ENCODE measurements around the gene ZNF280B.
"Not testable (repeated sequence)": the region's sequence is repeated elsewhere in the genome, so short reads cannot be mapped to it uniquely, and the experiment has no call there.

The ZNF280B gene

DNA sequence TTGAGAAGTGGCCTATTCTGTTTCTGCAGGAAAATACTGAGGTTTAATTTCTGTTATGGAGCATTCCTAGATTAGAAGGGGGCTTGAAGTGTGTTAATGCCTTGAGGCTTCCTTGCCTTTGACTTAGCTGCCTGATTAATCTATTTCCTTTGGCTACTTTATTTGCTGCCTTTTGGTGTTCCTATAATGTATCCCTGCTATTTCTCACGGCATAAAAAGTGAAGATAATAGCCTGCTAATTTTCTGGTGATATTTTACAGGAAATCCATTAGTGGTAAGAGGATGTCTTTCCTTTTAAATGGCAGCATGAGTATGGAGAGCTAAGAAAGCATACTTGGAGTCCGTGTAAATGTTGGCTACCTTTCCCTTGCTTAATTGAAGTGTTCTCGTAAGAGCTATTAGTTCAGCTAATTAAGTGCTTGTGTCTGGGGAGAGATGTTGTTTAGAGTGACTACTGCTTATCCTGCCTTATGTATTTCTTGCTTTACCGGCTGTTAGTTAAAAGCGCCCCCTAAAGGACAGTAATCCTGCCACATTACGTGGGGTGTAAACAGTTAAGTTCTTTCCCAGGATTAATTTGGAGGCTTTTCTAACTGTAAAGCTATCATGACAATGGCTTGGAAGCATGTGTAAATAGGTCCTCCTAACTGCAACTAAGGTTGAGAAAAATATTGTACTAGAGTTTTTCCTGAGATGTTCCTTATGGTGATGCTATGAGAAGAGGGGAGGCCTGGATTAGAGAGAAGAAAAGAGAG is 45.6 kb downstream of the ZNF280B start:
- DNase-seq = no peak

- no peak for DNase-seq
Observed at GRCh38 chr22:22461583-22461982, 47.0 kb downstream of the ZNF280B start.

DNA sequence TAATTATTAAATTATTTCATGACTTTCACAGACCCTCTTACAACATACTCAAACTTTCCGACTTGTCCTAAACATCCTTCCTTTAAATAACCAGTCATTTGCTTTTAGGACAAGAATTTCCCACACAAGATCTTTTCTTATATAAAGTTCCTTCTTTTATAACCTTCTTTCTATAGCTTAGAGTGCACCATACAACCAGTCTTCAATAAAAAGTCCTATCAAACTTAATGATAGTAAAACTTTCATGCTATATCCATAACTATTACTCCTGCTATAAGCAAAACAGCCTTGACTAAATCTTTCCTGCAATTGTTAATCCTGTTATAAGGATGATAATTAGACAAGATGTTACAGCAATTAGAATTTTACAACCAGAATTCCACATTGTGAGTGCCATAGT is 47.4 kb downstream of the ZNF280B start:
- DNase-seq = no peak

DNA sequence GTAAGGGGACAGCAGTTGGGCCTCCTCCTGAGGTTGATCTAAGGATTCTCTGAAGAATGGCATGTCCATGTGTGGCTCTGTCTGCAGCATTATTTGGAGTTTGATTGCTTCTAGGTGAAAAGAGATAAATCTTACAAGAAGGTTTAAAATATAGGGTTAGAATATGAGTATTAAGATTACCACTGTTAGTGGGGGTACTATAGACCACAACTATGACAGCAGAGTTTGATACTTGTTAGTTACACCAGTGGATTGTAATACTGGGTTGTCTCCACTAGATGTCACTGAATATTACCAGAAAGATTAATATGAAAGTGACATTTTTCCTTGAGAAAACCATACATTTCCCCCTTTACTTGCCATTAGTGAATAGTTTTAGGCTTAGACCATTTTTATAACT is 47.9 kb downstream of the ZNF280B start:
- no peak for DNase-seq

- DNase-seq = no peak
Observed at GRCh38 chr22:22460060-22460459, 48.5 kb downstream of the ZNF280B start.

GRCh38 chr22:22458896-22459588 is 49.5 kb downstream of the ZNF280B start:
- DNase-seq = no peak

GRCh38 chr22:22458387-22458786 is 50.2 kb downstream of the ZNF280B start:
- DNase-seq = no peak

- no peak for DNase-seq
Observed at GRCh38 chr22:22454997-22455396, 53.5 kb downstream of the ZNF280B start.

GRCh38 chr22:22452996-22453686 is 55.4 kb downstream of the ZNF280B start:
- DNase-seq = no peak

DNA sequence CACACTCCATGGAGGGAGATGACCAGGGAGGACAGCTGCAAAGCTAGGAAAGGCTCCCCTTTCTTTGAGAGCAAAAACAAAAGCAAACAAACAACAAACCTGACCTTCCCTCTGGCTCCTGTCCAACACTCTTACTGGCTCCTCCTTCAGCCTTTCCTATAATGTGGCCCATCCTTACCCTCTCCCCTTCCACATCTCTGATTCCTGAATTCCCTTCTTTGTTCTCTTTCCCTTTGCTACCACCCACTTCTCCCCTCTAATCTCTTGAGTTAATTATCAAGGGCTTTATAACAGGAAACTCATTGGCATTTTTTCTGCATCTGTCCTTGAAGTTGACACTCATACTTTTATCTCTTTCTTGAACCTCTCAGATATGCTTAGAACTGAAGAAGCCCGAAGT is 56.3 kb downstream of the ZNF280B start:
- DNase-seq = no peak

- no peak for DNase-seq
Observed at GRCh38 chr22:22450343-22450839, 58.2 kb downstream of the ZNF280B start.

DNA sequence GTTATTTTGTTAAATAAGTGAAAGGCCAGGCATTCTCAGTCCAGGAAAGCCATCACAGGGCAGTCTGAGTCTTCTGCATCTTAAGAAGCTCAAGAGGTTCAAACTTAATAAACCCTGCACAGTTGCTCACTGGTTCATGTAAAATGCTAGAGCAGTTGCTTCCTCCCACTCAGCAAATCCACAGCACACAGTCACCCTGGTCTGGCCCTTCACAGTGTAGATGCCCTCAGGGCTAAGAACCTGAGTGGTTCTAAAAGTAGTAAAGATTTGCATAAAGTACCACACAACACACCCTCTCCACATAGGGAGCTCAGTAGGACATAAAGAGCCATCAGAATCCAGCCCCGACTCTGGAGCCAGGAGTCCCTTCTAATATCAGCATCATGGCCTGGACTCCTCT is 58.7 kb downstream of the ZNF280B start:
- no peak for DNase-seq

DNA sequence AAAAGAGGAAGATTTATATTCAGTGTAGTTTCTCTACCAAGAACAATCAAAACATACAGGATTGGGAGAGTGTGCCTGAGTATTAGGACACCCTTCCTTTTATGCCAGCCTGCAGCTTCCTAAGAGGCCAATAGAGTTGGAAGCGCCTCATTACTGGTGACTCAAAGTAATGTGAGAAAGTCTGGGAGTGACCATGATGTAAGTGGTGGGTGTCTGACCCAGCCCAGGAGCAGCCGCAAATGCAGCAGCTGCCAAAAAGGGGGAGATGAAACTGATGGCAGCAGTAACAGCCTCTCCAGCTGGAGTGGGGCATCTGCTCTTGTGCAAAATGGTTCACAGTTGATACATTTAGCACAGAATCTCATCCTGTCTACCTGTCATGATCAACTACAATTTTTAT is 62.0 kb downstream of the ZNF280B start:
- DNase-seq = peak; percentile 68

DNA sequence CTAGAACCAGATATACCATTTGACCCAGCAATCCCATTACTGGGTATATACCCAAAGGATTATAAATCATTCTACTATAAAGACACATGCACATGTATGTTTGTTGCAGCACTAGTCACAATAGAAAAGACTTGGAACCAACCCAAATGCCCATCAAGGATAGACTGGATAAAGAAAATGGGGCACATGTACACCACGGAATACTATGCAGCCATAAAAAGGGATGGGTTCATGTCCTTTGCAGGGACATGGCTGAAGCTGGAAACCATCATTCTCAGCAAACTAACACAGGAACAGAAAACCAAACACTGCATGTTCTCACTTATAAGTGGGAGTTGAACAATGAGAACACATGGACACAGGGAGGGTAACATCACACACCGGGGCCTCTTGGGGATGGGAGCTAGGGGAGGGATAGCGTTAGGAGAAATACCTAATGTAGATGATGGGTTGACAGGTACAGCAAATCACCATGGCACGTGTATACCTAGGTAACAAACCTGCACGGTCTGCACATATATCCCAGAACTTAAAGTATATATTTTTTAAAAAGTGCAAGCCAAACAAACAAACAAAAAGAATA is 64.4 kb downstream of the ZNF280B start:
- not testable (repeated sequence) for DNase-seq

- no peak for DNase-seq
Observed at GRCh38 chr22:22442928-22443709, 65.4 kb downstream of the ZNF280B start.

- not testable (repeated sequence) for DNase-seq
Observed at GRCh38 chr22:22441626-22442025, 66.9 kb downstream of the ZNF280B start.

DNA sequence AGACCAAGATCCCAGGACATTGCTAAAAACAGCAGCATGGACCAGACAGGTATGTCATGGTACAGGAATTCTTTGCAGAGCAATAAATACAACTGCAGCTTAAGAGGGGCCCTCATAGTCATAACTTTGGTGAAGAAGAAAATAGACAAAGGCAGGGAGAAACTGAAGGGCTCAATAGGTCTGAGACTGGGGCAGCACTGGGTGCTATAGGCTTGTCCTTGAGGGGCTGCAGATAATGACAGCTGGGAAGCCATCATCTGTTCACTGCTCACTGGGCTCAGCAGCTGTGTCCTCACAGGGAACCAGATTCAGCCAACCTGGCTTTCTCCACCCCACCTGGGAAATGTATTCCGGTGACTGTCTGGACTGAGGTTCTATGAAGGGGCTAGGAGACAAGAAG is 68.4 kb downstream of the ZNF280B start:
- no peak for DNase-seq
